GM11168 (cell line): ENCODE results near the gene C2CD2.

ENCODE experiments used
- in situ Hi-C: fragments of 300-500 bp; cut with MboI; formaldehyde crosslinking; loops from one replicate; pipeline ENCODE4 v1.12.0; 2022; ENCODE audit warnings: low sequenced_read_pairs; ENCODE audit not compliant: unreplicated experiment

Gene C2CD2

GRCh38 chr21:41852151-41852928 is 101.5 kb downstream of the C2CD2 start:
- in situ Hi-C loops = no loop called here

GRCh38 chr21:41851090-41851790 is 102.6 kb downstream of the C2CD2 start:
- in situ Hi-C loops = no loop called here

GRCh38 chr21:41850085-41850484 is 103.7 kb downstream of the C2CD2 start:
- in situ Hi-C loops = no loop called here

- in situ Hi-C loops = no loop called here
These were observed 104.7 kb downstream of the C2CD2 start for GRCh38 chr21:41848958-41849580.

GRCh38 chr21:41848533-41848932 is 105.3 kb downstream of the C2CD2 start:
- in situ Hi-C loops = no loop called here

- in situ Hi-C loops = no loop called here
These were observed 106.6 kb downstream of the C2CD2 start for GRCh38 chr21:41847066-41847804.

GRCh38 chr21:41846536-41846935 is 107.3 kb downstream of the C2CD2 start:
- in situ Hi-C loops = no loop called here

GRCh38 chr21:41846033-41846317 is 107.8 kb downstream of the C2CD2 start:
- in situ Hi-C loops = no loop called here

GRCh38 chr21:41845310-41846032 is 108.3 kb downstream of the C2CD2 start:
- in situ Hi-C loops = no loop called here

GRCh38 chr21:41843584-41843983 is 110.2 kb downstream of the C2CD2 start:
- in situ Hi-C loops = no loop called here

GRCh38 chr21:41840880-41841279 is 112.9 kb downstream of the C2CD2 start:
- in situ Hi-C loops = no loop called here

GRCh38 chr21:41839387-41840000 is 114.3 kb downstream of the C2CD2 start:
- in situ Hi-C loops = no loop called here

- in situ Hi-C loops = no loop called here
These were observed 116.0 kb downstream of the C2CD2 start for GRCh38 chr21:41837756-41838297.

- in situ Hi-C loops = no loop called here
These were observed 117.4 kb downstream of the C2CD2 start for GRCh38 chr21:41836166-41837015.

GRCh38 chr21:41835711-41836154 is 118.1 kb downstream of the C2CD2 start:
- in situ Hi-C loops = no loop called here
